ENCODE data around the gene FTO.

FTO gene

DNA sequence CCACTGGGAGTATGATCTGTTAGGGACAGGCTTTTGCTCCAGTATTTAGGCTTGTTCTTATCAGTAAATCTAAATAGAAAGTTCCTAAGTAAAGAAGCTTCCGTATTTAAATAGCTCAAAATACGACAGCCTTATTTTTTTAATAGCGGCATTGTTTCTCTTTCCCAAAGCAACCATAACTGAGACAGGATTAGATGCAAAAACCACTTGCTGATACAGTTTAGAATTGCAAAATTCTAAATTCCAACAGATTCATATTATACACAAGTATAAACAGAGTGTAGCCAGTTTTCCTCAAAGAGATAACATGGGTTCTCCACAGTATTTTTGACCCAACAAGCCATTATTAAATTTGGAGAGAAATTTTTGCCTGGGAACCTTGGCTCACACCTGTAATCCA is 276.7 kb downstream of the FTO start:
- no peaks in the 10 kb centered on the region for H3K9me3 ChIP-seq (ENCODE audit: low read length)
- H3K4me1 ChIP-seq (ENCODE audit: insufficient read depth, low read length): no peaks in the 10 kb centered on the region
- H3K9ac ChIP-seq (ENCODE audit: low read length): no peak overlapping the region
- H3K27me3 ChIP-seq (ENCODE audit: control insufficient read depth in 1 of 2, insufficient read depth in 2 of 2, low read length in 2 of 2): no peaks in the 10 kb centered on the region
- no peak overlapping the region for H3K27ac ChIP-seq (ENCODE audit: low read depth, low read length)
- H3K4me3 ChIP-seq (ENCODE audit: low read depth in 1 of 2, low read length in 2 of 2): no peak overlapping the region
- H3K36me3 ChIP-seq (ENCODE audit: insufficient read depth, low read length): no peaks in the 10 kb centered on the region

DNA sequence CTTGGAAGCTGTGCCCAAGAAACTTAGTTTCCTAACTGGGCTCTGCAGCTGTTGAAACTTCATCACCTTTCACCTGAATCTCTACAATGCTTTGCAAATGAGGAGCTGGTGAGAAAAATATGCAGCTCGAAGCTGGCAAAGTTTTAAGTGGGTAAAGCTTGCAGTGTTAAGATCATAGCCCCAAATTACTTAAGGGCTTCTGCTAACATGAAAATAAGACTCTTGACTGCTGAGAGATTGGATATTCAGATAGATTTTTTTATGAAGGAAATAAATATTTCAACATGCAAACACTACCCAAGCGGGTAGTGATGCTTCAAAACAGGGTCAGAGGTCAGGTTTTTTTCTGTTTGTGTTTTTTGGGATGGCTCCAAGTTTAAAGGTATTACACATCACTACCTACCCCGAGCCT is 278.7 kb downstream of the FTO start:
- Histone ChIP-seq H3K9ac (ENCODE audit: low read length) (no peak overlapping the region), H3K36me3 (ENCODE audit: insufficient read depth, low read length) (no peaks in the 10 kb centered on the region), H3K27me3 (ENCODE audit: control insufficient read depth in 1 of 2, insufficient read depth in 2 of 2, low read length in 2 of 2) (no peaks in the 10 kb centered on the region), H3K9me3 (ENCODE audit: low read length) (no peaks in the 10 kb centered on the region), H3K27ac (ENCODE audit: low read depth, low read length) (no peak overlapping the region), H3K4me1 (ENCODE audit: insufficient read depth, low read length) (no peaks in the 10 kb centered on the region), H3K4me3 (ENCODE audit: low read depth in 1 of 2, low read length in 2 of 2) (no peak overlapping the region)

DNA sequence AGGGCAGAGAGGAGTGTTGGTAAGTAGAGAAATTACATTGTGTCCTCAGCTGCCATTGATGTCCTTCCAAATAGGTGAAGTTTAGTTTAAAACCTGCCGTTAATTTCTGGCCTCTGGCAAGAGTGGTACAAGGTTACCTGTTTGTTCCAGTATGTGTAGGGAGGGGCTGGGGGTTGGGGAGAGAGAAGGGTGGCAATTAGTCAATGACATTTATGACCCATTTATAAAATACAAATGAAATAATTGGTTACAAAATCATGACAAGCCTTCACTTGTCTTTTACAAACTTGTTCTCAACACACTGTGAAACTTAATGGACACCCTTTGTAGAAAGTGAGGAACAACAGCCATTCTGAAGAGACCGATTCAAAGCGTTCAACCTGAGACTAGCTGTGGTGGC is 281.0 kb downstream of the FTO start:
- no peaks in the 10 kb centered on the region for H3K9me3 ChIP-seq (ENCODE audit: low read length)
- no peak overlapping the region for H3K4me3 ChIP-seq (ENCODE audit: low read depth in 1 of 2, low read length in 2 of 2)
- no peak overlapping the region for H3K9ac ChIP-seq (ENCODE audit: low read length)
- no peaks in the 10 kb centered on the region for H3K4me1 ChIP-seq (ENCODE audit: insufficient read depth, low read length)
- H3K27me3 ChIP-seq (ENCODE audit: control insufficient read depth in 1 of 2, insufficient read depth in 2 of 2, low read length in 2 of 2): no peaks in the 10 kb centered on the region
- H3K27ac ChIP-seq (ENCODE audit: low read depth, low read length): no peak overlapping the region
- H3K36me3 ChIP-seq (ENCODE audit: insufficient read depth, low read length): no peaks in the 10 kb centered on the region

DNA sequence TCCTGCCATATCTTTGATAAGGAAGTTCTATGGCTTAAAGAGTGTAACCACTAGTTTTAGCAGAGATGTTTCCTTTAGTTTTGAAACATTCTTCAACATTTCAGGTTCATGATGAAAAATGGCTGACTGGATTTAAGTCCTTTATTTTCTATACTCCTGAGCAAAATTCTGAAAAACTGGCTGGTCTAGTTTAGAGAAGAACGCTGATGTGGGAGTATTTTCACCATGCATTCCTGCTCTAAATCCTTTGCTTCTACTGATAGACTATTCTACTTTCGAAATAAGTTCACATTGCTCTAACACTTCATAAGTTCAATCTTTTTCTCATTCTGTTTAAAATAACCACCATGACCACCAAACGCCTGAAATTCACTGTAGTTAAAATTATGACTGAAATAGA is 281.9 kb downstream of the FTO start:
- H3K36me3 ChIP-seq (ENCODE audit: insufficient read depth, low read length): no peaks in the 10 kb centered on the region
- H3K4me3 ChIP-seq (ENCODE audit: low read depth in 1 of 2, low read length in 2 of 2): no peak overlapping the region
- no peaks in the 10 kb centered on the region for H3K9me3 ChIP-seq (ENCODE audit: low read length)
- H3K27me3 ChIP-seq (ENCODE audit: control insufficient read depth in 1 of 2, insufficient read depth in 2 of 2, low read length in 2 of 2): no peaks in the 10 kb centered on the region
- peaks cover under 1% of the 10 kb centered on the region for H3K4me1 ChIP-seq (ENCODE audit: insufficient read depth, low read length)
- H3K9ac ChIP-seq (ENCODE audit: low read length): no peak overlapping the region
- H3K27ac ChIP-seq (ENCODE audit: low read depth, low read length): no peak overlapping the region

DNA sequence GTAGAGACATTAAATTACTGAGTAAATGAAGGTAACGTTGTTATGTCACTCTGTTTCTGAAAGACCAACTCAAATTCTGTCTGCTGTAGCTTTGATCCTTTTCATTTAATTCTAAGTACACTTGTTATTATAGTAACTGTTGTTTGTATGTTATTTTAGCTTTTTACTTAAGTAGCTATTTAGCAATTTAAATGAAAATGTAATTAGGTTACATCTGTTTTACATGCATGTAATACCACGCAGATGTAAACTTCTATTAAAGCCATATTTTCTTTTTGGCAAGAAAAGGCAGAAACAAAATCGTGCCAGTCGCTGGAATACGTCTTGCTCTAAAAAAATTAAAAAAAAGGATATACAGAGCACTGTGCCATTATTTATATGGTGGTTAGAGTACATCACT is 282.8 kb downstream of the FTO start:
- no peaks in the 10 kb centered on the region for H3K27me3 ChIP-seq (ENCODE audit: control insufficient read depth in 1 of 2, insufficient read depth in 2 of 2, low read length in 2 of 2)
- H3K4me1 ChIP-seq (ENCODE audit: insufficient read depth, low read length): peaks cover 8% of the 10 kb centered on the region

DNA sequence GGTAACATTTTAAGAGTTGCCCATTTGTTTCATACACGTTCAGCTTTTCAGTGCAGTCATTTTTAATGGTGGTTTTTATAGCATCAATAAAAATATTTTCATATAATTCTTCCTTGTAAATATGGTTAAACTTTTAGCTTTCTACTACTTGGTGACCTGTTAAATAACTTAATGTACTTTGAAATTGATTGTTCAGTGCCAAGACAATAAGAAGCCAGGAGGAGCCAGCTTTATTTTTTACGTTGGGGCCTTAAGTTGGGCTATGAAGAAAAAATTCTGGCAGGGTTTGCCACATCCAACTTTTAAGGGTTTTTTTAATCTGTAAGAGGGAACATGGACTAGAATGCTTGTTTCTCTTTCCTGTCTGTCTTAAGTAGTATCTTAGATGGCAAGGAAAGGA is 284.2 kb downstream of the FTO start:
- Histone ChIP-seq H3K4me1 (ENCODE audit: insufficient read depth, low read length) (peaks cover 8% of the 10 kb centered on the region), H3K9me3 (ENCODE audit: low read length) (no peaks in the 10 kb centered on the region), H3K36me3 (ENCODE audit: insufficient read depth, low read length) (no peaks in the 10 kb centered on the region), H3K9ac (ENCODE audit: low read length) (no peak overlapping the region), H3K4me3 (ENCODE audit: low read depth in 1 of 2, low read length in 2 of 2) (no peak overlapping the region), H3K27ac (ENCODE audit: low read depth, low read length) (no peak overlapping the region), H3K27me3 (ENCODE audit: control insufficient read depth in 1 of 2, insufficient read depth in 2 of 2, low read length in 2 of 2) (no peaks in the 10 kb centered on the region)

More for the DNA sequence above, 282.8 kb downstream of the FTO start:
- Histone ChIP-seq H3K9ac (ENCODE audit: low read length) (no peak overlapping the region), H3K9me3 (ENCODE audit: low read length) (no peaks in the 10 kb centered on the region), H3K36me3 (ENCODE audit: insufficient read depth, low read length) (no peaks in the 10 kb centered on the region), H3K27ac (ENCODE audit: low read depth, low read length) (no peak overlapping the region), H3K4me3 (ENCODE audit: low read depth in 1 of 2, low read length in 2 of 2) (no peak overlapping the region)

DNA sequence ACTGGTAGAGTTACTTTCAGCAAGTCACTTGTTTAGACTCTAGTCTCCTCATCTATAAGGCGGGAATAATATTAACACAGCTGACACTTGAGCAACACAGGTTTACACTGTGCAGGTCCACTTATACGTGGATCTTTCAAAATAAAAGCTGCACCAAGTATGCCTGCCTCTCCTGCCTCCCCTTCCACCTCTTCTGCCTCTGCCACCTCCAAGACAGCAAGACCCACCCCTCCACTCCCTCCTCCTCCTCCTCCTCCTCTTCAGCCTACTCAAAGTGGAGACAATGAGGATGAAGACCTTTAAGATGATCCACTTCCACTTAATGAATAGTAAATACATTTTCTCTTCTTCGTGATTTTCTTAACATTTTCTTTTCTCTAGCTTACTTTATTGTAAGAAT is 285.6 kb downstream of the FTO start:
- H3K9ac ChIP-seq (ENCODE audit: low read length): no peak overlapping the region
- H3K4me3 ChIP-seq (ENCODE audit: low read depth in 1 of 2, low read length in 2 of 2): no peak overlapping the region
- H3K27me3 ChIP-seq (ENCODE audit: control insufficient read depth in 1 of 2, insufficient read depth in 2 of 2, low read length in 2 of 2): no peaks in the 10 kb centered on the region
- no peaks in the 10 kb centered on the region for H3K36me3 ChIP-seq (ENCODE audit: insufficient read depth, low read length)
- H3K4me1 ChIP-seq (ENCODE audit: insufficient read depth, low read length): peaks cover 8% of the 10 kb centered on the region
- H3K9me3 ChIP-seq (ENCODE audit: low read length): no peaks in the 10 kb centered on the region
- H3K27ac ChIP-seq (ENCODE audit: low read depth, low read length): no peak overlapping the region

DNA sequence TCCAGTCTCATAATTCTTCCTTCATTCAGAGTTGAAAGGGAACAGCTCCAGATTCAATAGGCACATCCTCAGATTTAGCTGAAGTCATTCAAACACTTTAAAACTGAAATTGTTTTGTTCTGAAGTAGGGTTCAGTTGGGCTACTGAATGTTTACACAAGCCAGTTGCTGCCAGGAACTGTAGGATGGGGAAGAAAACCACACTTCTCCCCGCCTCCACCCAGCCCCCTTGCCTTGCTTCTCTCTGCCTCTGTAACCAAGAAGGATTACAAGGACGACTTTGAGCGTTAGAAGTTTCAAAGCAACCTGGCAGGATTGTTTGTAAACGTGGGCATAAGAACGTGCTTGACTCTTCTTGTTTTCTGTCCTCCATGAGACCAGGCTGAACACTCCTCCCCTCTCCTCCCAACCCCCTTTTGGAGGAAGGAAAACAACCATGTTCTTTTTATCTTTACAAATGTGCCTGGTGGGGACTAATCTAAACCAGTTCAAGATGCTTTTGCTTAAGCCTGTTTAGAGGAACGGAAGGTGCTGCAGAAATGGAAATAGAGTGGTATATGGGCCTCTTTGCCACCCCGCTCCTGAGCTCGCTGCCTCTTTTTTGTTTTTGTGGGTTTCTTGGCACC is 287.9 kb downstream of the FTO start:
- H3K9ac ChIP-seq (ENCODE audit: low read length): no peak overlapping the region
- H3K27ac ChIP-seq (ENCODE audit: low read depth, low read length): no peak overlapping the region
- H3K27me3 ChIP-seq (ENCODE audit: control insufficient read depth in 1 of 2, insufficient read depth in 2 of 2, low read length in 2 of 2): no peaks in the 10 kb centered on the region
- no peaks in the 10 kb centered on the region for H3K36me3 ChIP-seq (ENCODE audit: insufficient read depth, low read length)
- no peak overlapping the region for H3K4me3 ChIP-seq (ENCODE audit: low read depth in 1 of 2, low read length in 2 of 2)
- peaks cover 8% of the 10 kb centered on the region for H3K4me1 ChIP-seq (ENCODE audit: insufficient read depth, low read length)
- H3K9me3 ChIP-seq (ENCODE audit: low read length): no peaks in the 10 kb centered on the region

DNA sequence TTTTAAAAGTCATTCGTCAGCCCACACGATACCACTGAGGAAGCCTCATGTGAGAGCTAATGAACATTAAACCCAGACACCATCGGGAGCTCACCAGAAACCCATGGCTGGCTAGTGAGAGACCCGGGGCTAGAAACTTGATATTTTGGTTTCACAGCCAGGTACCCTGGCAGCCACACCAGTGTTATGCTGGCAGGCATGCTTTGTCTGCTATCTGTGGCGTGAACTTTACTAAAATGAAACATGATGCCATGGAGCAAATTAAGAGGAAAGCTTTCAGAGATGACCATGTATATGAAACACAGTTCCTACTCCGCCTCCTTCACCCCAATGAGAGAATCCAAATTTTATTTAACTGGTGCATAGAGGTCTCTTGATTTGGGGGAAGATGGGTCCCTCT is 291.4 kb downstream of the FTO start:
- Histone ChIP-seq H3K4me1 (ENCODE audit: insufficient read depth, low read length) (peaks cover 8% of the 10 kb centered on the region), H3K27me3 (ENCODE audit: control insufficient read depth in 1 of 2, insufficient read depth in 2 of 2, low read length in 2 of 2) (no peaks in the 10 kb centered on the region), H3K9me3 (ENCODE audit: low read length) (no peaks in the 10 kb centered on the region), H3K9ac (ENCODE audit: low read length) (no peak overlapping the region), H3K27ac (ENCODE audit: low read depth, low read length) (no peak overlapping the region), H3K36me3 (ENCODE audit: insufficient read depth, low read length) (no peaks in the 10 kb centered on the region), H3K4me3 (ENCODE audit: low read depth in 1 of 2, low read length in 2 of 2) (no peak overlapping the region)

DNA sequence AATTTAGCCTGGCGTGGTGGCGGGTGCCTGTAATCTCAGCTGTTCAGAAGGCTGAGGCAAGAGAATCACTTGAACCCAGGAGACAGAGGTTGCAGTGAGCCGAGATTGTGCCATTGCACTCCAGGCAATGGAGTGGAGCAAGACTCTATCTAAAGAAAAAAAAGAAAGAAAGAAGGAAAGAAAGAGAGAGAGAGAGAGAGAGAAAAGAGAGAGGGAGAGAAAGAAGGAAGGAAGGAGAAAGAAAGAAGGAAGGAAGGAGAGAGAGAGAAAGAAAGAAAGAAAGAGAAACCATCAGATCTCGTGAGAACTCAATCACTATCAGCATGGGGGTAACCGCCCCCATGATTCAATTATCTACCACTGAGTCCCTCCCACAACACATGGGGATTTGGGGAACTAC is 293.0 kb downstream of the FTO start:
- Histone ChIP-seq H3K4me3 (ENCODE audit: low read depth in 1 of 2, low read length in 2 of 2) (no peak overlapping the region), H3K27me3 (ENCODE audit: control insufficient read depth in 1 of 2, insufficient read depth in 2 of 2, low read length in 2 of 2) (no peaks in the 10 kb centered on the region), H3K9ac (ENCODE audit: low read length) (no peak overlapping the region), H3K27ac (ENCODE audit: low read depth, low read length) (no peak overlapping the region), H3K9me3 (ENCODE audit: low read length) (no peaks in the 10 kb centered on the region), H3K36me3 (ENCODE audit: insufficient read depth, low read length) (no peaks in the 10 kb centered on the region), H3K4me1 (ENCODE audit: insufficient read depth, low read length) (no peaks in the 10 kb centered on the region)

DNA sequence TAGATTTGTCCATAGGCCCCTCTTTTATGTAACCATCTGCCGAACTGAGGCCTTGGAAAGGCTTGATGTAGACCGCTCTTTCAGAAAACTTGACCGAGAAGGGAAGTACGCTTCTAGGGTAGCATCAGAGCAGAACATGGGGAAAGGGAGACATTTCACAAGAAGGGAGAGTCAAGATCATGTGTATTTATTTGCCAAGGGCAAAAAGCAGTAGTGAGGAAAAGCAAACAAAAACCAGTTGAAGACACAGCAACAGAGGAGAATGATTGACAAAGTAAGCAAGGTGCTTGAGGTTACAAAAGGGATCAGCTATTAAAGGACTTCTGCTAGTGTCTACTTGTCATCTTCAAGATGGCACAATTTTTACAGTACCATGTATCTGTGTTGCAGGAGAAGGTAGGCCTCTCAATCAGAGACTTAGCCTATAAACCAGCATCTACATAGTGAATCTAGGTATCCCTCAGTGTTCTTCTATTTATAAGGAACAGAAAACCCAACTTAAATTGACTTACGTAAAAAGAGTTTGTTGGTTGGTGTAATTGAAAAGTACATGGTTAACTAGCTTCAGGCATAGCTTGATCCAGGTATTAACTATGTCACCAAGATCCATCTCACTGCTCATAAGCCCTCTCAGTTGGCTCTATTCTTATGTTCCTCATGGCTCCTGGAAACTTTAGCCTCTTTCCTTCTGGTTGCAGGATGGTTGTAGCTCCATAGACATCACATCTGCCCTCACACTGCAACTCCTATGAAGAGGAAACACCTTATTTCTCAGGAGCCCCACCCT is 294.3 kb downstream of the FTO start:
- Histone ChIP-seq H3K4me3 (ENCODE audit: low read depth in 1 of 2, low read length in 2 of 2) (no peak overlapping the region), H3K27ac (ENCODE audit: low read depth, low read length) (no peak overlapping the region), H3K9ac (ENCODE audit: low read length) (no peak overlapping the region), H3K9me3 (ENCODE audit: low read length) (no peaks in the 10 kb centered on the region), H3K27me3 (ENCODE audit: control insufficient read depth in 1 of 2, insufficient read depth in 2 of 2, low read length in 2 of 2) (no peaks in the 10 kb centered on the region), H3K4me1 (ENCODE audit: insufficient read depth, low read length) (no peaks in the 10 kb centered on the region), H3K36me3 (ENCODE audit: insufficient read depth, low read length) (no peaks in the 10 kb centered on the region)

DNA sequence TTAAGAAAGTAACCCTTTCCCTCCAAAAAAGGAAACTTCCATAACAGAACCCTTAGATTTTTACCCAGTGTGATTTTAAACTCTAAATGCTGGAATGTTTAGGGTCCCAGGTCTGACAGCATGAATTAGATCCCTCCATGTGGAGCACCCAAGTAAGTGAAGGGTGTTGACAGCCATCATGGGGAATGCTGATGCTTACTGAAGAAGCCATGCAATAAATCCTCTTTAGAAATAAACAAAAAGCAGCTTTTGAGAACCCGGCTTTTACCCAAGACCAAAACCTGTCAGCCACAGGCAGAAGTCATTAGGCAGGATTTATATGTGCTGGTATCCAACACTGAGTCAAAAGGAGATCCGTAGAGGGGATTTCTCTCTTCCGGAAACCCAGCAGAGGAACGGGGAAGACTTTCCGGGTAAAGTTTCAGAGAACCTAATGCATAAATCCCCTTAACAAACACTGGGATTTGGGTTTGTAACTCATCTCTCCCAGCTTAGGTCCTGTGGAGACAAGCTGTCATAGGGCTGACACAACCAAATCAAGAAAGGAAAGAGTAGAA is 295.1 kb downstream of the FTO start:
- no peak overlapping the region for H3K27ac ChIP-seq (ENCODE audit: low read depth, low read length)
- H3K4me1 ChIP-seq (ENCODE audit: insufficient read depth, low read length): no peaks in the 10 kb centered on the region
- no peak overlapping the region for H3K4me3 ChIP-seq (ENCODE audit: low read depth in 1 of 2, low read length in 2 of 2)
- H3K9me3 ChIP-seq (ENCODE audit: low read length): no peaks in the 10 kb centered on the region
- no peaks in the 10 kb centered on the region for H3K36me3 ChIP-seq (ENCODE audit: insufficient read depth, low read length)
- H3K9ac ChIP-seq (ENCODE audit: low read length): no peak overlapping the region
- H3K27me3 ChIP-seq (ENCODE audit: control insufficient read depth in 1 of 2, insufficient read depth in 2 of 2, low read length in 2 of 2): no peaks in the 10 kb centered on the region
